NCI-H1436 treated with DMSO at 0.1 percent for 48 hours (cell line): ENCODE results near the gene PARVA.

Source experiments
- DNase-seq: peaks from one replicate; lab custom pipeline; 2025; lab: John Stamatoyannopoulos, UW

PARVA gene

GRCh38 chr11:12403997-12404350 is 26.6 kb downstream of the PARVA start:
- DNase-seq: no peak

DNA sequence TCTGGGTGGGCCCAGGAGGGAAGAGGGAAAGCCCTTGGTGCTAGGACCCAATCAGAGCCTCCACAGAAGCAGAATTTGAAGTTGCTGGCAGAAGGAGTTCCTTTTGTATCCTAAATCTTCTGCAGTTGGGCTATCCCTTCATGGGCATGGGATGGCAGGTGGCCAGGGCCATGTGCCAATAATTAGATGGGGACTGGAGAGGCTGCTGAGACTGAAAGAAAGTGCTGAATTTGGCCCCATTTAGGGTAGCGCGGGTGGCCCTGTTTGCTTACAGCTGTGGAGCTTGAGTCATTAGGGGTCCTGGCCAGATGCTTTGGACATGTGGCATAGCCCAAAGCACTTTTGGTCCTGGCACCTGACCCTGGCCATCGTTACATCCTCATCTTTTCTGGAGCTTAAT is 27.1 kb downstream of the PARVA start:
- no peak for DNase-seq

- no peak for DNase-seq
Observed at GRCh38 chr11:12408156-12408770, 30.9 kb downstream of the PARVA start.

DNA sequence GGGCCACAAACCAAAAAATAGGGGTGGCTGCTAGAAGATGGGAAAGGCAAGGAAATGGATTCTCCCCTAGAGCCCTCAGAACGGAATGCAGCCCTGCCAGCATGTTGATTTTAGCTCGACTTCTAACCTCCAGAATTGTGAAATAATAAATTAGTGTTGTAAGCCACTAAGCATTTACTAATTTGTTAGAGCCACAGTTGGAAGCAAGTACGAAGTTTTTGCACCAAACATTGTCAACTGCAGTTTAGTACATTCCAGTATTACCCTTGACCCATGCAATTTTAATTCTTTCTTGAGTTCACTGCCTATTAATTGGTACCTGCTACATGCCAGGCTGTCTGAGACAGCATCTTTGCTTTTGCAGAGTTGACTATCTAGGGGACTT is 32.2 kb downstream of the PARVA start:
- DNase-seq: no peak

- DNase-seq: no peak
Observed at GRCh38 chr11:12410006-12410728, 32.8 kb downstream of the PARVA start.

GRCh38 chr11:12411393-12411792 is 34.0 kb downstream of the PARVA start:
- no peak for DNase-seq

DNA sequence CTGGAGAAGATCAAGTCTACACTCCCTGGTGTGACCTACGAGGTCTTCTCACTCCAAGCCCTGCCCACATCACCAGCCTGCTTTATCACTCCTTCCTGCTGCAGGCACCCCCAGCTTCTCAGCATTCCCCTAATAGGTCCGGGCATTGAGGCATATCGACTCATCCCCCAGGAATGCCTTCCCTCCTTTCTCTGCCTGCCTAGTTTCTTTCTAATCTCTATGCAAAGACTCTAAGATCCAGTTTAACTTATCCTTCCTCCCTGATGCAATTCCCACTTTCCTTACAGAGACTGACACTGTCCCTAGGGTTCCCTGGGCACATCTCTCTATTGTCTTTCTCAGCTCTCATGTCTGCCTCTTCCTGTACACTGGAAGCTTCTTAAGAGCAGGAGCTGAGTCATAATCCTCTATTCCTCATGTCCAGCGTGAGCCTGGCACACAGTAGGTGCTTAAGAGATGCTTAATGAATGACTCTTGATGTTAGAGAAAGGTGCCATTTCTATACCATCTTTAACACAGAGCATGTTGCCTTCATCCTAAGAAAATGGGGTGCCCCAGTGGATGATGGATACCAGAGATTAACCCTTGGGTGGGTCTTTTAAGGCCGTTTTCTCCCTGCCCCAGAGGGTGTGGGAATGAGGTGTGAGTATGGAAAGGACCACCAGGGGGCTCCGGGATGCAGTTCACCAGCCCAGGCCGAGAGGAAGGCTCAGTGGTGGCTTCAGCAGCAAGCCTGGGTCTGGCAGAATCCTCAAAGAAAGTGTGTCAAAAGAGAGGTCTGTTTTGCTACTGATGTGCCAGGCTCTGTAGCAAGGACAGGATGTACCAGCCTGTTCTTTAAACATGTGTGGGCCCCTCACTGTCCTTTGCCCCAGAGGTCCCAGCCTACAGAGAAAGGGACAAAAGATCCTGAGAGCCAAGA is 34.7 kb downstream of the PARVA start:
- peak; percentile 11 for DNase-seq

- no peak for DNase-seq
Observed at GRCh38 chr11:12413141-12414052, 36.0 kb downstream of the PARVA start.

GRCh38 chr11:12414611-12415010 is 37.2 kb downstream of the PARVA start:
- DNase-seq: no peak

DNA sequence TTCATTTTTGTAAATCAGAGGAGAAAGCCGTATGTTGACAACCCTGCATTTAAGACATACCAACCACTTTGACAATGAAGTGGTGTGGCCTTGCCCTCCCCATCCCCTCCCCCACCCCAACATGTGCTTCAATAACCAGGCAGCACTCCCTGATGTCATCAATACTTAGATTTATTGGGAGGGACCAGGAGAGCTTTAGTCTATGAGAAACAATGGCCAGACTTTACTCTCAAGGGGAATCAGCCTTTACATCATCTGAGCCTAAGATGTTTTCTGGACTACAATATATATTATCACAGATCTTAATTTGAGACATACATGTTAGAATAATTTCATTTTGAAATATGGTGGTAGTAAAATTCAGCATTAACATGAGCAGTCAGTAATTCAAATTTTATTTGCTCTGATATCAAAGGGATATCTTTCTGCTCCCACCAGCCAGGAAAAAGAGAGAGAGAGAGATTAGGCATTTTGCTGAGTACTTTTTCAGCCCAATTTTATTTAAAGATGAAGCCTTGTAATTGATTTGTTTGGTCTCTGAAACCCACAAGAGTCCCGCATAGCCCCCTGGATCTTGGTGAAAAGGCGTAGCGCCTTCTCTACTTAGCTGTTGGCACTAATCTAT is 38.1 kb downstream of the PARVA start:
- DNase-seq: no peak

DNA sequence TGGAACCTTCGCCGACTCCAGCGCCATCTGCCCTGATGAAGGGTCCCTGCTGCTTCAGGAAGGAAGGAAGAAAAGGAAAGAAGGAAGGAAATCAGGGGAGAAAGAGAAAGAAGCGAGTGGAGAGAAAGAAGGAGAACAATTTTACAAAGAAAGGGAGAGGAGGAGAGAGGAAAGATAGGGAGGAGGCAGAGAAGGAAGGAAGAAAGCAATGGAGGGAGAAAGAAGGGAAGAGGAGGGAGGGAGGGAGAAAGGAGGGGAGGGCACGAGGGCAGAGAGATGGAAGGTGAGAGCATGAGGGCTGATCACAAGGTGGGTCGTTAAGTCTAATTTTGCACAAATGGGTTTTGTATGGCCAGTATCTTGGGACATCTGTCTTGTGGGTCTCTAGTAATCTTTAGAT is 39.2 kb downstream of the PARVA start:
- no peak for DNase-seq

- no peak for DNase-seq
Observed at GRCh38 chr11:12417691-12418611, 40.6 kb downstream of the PARVA start.

GRCh38 chr11:12420040-12420439 is 42.7 kb downstream of the PARVA start:
- no peak for DNase-seq

GRCh38 chr11:12420706-12421105 is 43.3 kb downstream of the PARVA start:
- no peak for DNase-seq

DNA sequence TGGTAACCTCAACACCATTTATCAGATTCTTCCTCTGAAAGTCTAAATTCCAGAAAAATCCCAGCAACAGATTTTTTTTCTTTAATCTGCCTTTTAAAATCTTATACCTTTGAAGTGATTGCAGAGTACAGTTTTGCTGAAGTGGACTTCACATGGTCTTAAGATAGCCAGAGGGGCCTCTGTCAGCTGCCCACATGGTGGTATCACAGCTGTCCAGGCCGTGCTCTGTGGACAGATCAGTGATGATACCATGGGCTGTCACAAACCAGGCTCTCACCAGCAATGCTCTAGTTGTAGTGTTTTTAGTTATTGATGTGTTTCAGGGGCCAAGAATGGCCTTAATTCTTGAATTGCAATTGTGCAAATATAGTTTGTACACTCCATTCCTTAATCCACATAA is 44.0 kb downstream of the PARVA start:
- no peak for DNase-seq

DNA sequence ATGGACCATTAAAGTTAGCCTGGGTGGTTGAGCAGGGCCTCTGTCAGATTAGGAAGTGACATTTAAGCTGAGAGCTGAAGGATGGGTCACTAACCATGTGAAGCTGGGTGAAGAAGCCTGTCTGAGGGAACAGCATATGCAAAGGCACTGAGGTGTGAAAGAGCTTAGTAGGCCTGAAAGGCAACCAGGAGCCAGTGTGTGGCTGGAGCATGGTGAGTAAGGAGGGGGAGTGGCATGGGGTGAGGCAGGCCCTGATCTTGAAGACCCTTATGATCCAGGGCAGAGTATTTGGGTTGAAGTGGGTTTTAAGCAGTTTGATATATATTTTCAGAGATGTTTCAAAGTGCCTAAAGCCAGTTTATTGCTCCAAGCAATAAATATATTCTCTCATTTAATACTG is 48.8 kb downstream of the PARVA start:
- no peak for DNase-seq

GRCh38 chr11:12429155-12429554 is 51.8 kb downstream of the PARVA start:
- no peak for DNase-seq

DNA sequence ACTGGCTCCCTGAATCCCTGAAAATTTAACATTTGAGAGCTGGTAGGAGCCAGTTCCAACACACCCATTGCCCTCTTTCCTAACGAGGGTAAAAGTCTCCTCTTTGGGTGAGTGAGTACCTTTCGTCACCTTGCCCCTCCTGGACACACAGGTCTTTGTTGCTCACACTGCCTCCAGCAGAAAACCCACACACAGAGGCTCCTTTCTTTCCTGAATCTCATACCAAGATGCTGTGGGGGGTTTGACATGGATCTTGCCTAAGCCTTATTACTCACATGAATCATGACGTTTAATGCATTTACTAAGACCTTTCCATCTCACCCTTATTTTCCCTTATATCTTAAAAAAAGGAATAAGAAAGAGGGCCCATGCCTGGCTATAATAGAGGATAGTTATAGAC is 53.0 kb downstream of the PARVA start:
- no peak for DNase-seq

DNA sequence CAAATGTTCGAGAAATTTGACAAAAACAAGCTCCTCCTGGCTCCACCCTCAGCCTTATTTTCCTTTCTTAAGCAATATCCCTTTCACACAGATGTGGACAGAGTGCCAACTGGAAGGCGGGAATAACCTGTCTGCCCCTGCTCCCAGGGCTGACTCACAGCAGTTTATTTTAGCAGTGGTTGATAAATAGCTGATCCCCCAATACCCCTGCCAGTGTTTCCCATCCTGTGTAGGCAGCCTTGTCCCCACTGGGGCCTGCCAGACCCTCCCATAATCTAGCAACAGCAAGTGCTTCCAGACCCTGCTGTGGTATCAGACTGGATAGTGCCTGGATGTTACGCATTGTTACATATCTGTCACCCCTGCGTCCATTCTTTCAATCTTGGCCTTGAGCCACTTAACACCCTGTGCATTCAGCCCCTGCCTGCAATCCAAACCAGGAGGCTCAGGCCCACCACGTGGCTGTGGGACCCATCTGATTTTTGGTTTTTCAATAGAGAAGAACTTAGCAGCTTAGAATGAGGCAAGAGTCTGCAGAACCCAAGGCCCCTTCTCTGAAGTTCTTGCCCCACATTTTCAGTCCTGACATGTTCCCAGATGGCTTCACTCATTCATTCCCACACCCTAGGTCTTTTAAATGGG is 53.7 kb downstream of the PARVA start:
- no peak for DNase-seq

GRCh38 chr11:12432507-12432906 is 55.1 kb downstream of the PARVA start:
- no peak for DNase-seq
